Activated CD4-positive, alpha-beta T cell treated with anti-CD3 and anti-CD28 coated beads, Interleukin-2, amount 50 U/mL, for 24 hours (primary cell): ENCODE measurements around the gene EIF3K.
A peak's percentile ranks its signal among the peaks of the same experiment; 100 is the strongest.
"Not testable (repeated sequence)": the region's sequence is repeated elsewhere in the genome, so short reads cannot be mapped to it uniquely, and the experiment has no call there.

Experiments used
- DNase-seq, 2 donors: peaks; one replicate each; pipeline ENCODE4 v3.0.0-alpha.2; 2020; ENCODE audit warnings: low read depth in 1 of 2, low spot score in 1 of 2

The EIF3K gene, protein sequence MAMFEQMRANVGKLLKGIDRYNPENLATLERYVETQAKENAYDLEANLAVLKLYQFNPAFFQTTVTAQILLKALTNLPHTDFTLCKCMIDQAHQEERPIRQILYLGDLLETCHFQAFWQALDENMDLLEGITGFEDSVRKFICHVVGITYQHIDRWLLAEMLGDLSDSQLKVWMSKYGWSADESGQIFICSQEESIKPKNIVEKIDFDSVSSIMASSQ

GRCh38 chr19:38618590-38619360 lies at the start of gene EIF3K:
TSS of gene EIF3K (plus strand) at chr19:38619188. CDS start at chr19:38619269, 81 bp downstream.
- peak; percentile 95 to 98 for DNase-seq

GRCh38 chr19:38569368-38569983 lies 49.5 kb upstream of the EIF3K start:
- no peak for DNase-seq

DNA sequence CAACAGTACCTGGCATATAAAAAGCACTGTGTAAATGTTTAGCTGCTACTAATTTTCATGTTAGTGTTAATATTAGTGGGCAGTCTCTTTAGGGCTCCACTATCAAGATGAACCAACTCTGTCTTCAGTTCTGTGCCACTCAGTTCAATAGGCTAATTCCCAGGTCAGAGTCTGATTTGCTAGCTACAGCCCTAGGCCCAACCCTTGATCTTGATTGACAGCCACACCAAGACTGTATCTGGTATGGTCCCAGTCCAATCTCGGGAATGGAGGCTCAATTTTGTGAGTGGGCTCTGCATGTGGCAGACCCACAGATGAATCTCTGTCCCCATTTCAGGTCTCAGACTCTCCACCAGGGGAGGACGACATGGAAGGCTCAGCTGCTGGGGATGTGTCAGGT lies 47.3 kb upstream of the EIF3K start:
- no peak for DNase-seq

DNA sequence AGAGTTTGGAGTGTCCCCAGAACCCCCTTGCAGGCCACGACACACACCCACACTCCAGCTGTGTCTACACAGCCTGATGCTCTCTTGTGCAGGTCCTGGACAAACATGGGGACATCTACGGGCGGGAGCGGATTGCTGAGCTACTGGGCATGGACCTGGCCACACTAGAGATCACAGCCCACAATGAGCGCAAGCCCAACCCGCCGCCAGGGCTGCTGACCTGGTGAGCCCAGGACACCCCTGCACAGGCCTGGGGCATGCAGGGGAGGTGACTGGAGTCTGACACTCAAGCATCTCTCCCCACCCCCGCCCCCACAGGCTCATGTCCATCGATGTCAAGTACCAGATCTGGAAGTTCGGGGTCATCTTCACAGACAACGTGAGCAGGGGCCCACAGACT lies 41.2 kb upstream of the EIF3K start:
- DNase-seq, result no peak

- not testable (repeated sequence) for DNase-seq
These were observed 39.7 kb upstream of the EIF3K start for GRCh38 chr19:38579304-38579703.

GRCh38 chr19:38580080-38580479 lies 38.9 kb upstream of the EIF3K start:
- no peak for DNase-seq

- DNase-seq, result no peak
These were observed 35.6 kb upstream of the EIF3K start for GRCh38 chr19:38583219-38583984.

GRCh38 chr19:38583985-38584305 lies 35.0 kb upstream of the EIF3K start:
- DNase-seq, result no peak

- no peak for DNase-seq
These were observed 31.4 kb upstream of the EIF3K start for GRCh38 chr19:38587562-38587961.

GRCh38 chr19:38588041-38588440 lies 30.9 kb upstream of the EIF3K start:
- DNase-seq, result no peak

DNA sequence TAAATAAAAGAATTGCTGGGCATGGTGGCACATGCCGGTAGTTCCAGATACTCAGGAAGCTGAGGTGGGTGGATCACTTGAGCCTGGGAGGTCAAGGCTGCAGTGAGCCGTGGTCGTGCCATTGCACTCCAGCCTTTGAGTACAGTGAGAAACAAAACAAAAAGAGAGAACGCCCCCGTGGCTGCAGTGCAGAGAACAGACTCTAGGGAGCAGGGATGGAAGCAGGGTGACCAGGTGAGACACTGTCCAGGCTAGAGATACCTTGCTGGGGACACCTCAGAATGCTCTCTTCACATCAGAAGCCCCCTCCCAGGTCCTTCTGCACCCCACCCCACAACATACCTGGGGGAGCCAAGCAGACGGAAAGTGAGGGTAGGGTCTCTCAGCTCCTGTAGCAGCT lies 26.0 kb upstream of the EIF3K start:
- no peak for DNase-seq

GRCh38 chr19:38596057-38596981 lies 22.7 kb upstream of the EIF3K start:
- DNase-seq, result no peak

DNA sequence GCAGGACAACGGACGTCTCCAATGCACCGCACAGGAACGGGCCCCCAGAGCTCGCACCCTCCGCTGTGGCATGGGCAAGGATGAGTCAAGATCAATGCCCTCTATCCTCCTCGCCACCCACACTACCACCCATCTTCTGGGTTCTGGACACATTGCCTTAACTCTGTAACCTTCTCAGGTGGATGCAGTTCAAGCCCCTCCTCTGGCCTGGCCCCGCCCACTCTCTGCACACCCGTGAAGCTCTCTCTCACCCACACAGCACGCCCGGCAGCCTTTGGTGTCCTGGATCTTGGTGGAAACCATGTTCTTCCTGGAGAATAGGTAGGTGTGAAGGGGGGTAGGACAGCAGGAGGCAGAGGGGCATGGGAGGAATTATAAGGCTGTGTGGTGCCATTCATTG lies 21.9 kb upstream of the EIF3K start:
- no peak for DNase-seq

- DNase-seq, result no peak
These were observed 19.3 kb upstream of the EIF3K start for GRCh38 chr19:38599722-38600121.

- DNase-seq, result not testable (repeated sequence)
These were observed 16.1 kb upstream of the EIF3K start for GRCh38 chr19:38602856-38603255.

- DNase-seq, result no peak
These were observed 12.9 kb upstream of the EIF3K start for GRCh38 chr19:38606131-38606530.

- no peak for DNase-seq
These were observed 4.7 kb upstream of the EIF3K start for GRCh38 chr19:38614289-38614688.

GRCh38 chr19:38615007-38615581 lies 3.9 kb upstream of the EIF3K start:
- no peak for DNase-seq

GRCh38 chr19:38616265-38616664 lies 2.7 kb upstream of the EIF3K start:
- no peak for DNase-seq

DNA sequence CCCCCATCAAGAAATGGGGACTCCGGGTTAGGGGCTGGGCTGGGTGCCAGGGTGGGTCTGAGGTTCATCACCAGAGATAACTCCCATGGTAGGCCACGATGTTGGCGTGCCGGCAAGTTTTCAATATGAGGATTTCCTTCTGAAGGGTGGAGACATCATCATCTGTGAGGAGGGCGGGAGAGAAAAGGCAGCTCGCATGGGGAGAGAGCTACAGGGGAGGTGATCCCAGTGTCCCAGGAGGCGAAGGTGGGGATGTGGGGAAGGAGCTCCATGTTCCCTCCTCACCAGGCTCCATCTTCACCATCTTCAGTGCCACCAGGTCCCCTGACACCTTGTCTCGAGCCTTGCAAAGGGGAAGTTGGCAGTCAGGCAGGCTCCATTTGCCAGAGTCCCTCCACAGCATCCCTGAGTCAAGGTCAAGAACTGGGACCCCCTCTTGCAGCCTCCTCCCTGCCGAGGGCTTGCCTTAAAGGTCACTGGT lies 1.7 kb upstream of the EIF3K start:
- peak in 1 of 2 donors; percentile 21 for DNase-seq
